Fibroblast of skin of right biceps (primary cell): ENCODE measurements around the gene GNAI1.
A peak's percentile ranks its signal among the peaks of the same experiment; 100 is the strongest.
"Not testable (repeated sequence)": the region's sequence is repeated elsewhere in the genome, so short reads cannot be mapped to it uniquely, and the experiment has no call there.

ENCODE experiments used
- DNase-seq: peaks from one replicate; pipeline ENCODE4 v3.0.0-alpha.2; 2013

GNAI1 gene

DNA sequence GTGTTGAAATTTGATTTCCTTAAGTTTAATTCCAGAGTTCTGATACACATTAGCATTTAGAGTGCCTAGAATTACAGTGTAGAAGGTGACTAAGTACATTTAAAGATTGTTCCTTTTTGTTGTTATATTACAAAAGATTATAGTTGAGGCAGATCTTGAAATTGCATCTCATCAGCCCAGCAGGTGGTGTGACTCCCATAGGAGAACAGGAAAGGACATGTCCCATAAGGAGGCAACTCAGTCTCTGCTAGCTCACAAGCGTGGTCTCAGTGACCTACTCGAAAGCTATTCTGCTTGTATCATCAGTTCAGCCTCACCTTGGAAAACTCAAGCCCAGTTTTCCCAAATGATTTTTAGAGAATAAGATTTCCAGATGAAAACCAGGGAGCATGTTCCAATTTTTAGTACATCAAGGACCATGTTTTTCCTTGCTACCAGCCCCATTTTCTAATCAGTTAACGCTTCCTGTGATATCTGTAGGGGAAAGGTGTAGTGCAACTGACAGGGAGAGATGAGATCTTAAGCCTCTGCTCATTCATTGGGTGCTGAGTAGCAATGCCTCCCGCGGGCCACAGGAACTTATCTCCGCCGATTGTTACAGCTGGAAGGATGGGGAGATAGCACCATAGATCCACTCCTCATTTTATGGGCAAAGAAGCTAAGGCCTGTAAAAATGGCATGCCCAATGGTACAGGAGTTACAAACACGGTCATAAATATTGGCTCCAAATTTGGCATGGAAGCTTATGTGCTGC, 1.1 kb upstream of the GNAI1 start:
- no peak for DNase-seq

DNA sequence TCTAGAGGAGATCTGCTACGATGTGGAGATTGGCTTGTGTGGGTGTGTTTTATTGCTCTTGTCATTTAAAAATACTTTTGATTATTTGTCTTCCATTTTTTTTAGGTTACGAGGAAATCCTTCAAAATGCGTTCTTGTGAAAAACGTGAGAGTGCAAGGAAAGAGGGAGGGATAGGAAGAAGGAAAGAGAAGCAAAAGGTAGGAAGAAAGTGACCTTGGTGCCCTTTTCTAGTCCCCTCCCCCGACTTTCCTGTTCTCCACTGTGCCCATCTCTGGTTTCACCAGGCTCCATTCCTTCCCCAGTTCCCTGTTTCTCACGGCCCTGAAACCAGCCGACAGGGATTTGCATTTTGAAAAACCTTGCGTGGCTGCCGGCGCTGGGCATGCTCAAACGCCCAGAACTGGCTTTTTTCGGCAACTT, 506 bp upstream of the GNAI1 start:
- no peak for DNase-seq

DNA sequence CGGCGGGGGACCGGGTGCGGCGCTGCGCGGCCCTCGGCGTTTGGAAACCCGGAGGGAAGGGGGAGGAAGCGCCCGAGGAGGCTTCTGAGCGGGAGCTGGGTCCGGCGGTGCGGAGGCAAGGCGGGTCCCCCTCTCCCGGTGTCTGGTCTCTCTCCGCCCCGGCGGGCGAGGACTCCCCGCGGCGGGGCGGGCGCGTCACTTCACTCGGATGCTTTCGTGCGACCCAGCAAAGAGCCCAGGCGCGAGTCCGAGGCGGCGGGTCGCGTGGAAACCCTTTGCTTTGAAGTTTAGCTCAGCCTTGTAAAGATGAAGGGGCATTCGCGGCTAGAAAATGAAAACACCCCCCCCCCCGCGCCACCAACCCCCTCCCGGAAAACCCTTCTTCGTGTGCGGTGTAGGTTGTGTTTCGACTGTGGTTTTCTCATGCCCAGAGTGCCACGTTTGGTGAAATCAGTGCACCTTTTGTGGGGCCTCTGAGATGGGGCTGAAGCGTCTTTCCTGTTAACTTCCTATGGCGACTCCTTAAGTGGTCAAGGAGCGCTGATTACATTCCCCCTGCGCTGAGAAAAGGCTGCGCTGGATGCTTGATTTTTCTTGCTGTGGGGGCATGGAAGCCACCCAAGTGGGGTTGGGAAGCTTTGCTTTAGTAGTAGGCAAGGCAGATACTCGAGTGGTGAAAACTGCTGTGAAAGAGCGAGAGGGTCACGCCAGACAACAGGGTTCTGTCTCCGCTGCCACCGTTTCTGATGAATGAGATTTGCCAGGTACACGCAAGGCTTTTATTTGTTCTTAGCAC, 876 bp downstream of the GNAI1 start:
- DNase-seq, result no peak

DNA sequence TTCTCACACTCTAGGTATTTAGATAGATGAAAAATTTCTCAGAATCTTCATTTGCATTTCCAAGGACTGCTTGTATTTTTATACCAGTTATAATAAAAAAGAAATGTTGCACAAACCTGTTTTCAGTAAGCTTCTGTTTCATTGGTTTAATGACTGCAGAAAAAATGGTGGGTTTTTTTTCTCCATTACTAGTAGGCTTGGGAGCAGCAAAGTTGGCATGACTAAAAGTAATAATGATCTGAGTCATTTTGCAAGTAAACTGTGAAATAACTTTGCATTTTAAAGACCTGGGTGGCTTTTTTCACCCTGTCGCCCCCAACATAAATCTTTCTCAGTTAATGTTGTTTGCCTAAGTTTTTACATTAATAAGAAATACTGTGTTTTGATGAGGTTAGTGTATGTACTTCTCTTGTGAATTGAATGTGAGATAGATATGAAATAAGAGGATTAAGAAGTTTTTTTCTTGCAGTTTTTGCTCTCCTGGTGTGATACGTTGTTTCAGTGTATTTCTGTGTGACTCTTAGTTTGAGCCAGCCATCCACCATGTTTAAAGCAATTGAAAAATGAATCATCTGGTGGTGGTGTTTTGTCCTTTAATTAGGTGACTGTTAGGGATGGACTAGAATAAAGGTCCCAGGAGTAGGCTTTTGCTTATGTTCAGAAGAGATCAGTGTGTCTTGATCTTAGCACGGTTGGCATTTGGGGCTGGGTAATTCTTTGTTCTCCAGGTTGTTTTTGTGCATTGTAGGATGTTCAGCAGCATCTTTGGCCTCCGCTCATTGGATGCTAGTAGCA, 1.8 kb downstream of the GNAI1 start:
- peak; percentile 73 for DNase-seq

DNA sequence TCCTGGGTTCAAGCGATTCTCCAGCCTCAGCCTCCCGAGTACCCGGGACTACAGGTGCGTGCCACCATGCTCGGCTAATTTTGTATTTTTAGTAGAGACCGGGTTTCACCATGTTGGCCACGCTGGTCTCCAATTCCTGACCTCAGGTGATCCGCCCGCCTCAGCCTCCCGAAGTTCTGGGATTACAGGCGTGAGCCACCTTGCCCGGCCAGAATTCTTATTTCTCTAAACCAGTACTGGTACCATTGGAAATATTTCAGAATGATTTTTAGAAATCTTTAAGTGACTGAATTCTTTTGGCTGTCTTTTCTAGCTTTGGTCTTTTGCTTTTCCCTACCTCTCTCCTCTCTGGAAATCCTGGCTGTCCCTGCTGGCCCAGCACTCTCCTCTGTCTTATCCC, 2.8 kb downstream of the GNAI1 start:
- no peak for DNase-seq

DNA sequence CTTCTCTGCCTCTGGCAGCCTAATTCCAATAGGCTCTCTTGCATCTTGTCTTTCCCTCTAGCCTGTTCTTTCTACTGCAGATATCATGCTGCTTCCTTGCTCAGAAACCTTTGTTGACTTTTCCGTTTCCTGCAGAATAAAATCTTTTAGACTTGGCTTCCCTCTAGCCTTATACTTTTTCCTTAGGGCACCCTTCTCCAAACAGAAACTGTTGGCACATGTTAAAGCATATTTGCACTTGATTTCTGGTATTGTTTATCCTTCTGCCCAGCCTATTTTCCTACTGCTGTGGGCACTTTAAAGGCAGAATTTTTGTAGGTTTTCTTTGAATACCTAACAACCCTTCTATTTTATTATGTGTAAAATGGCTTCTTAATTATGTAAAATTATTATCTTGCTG, 4.6 kb downstream of the GNAI1 start:
- no peak for DNase-seq

DNA sequence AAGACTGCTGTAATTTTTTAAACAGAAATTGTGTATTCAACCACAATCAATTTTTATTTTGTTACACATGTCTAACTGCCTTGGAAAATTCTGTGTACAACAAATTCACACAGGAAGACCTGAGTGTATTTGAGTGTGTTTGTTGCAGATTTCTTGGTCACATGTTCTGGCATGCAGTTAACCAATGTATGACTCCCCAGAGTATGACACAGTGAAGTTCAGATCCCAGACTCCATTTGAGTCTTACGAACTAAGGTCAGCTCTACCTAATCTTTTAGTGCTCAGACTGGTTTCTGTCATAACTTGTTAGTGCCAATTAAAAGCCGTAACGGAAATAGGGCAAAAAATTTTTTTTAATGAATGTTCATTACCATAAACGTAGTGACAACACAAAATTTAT, 5.8 kb downstream of the GNAI1 start:
- no peak for DNase-seq

DNA sequence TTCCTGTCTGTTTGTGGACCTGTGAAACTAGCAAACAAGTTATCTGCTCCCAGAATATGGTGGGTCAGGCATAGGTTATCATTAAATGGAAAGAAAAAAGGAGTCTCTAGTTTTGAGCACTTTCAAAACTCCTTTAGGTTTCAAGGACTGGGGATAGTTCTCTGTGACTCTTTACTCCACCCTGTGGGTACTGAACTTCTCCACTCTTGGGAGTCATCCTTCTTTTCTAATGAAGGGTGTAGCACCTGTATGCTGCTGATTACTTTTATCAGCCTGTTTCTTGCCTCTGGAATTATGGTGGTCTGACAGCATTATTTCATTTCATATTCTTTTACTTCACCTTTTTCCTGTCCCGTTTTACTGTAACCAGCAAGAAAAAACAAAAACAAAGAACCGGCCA, 6.7 kb downstream of the GNAI1 start:
- no peak for DNase-seq

DNA sequence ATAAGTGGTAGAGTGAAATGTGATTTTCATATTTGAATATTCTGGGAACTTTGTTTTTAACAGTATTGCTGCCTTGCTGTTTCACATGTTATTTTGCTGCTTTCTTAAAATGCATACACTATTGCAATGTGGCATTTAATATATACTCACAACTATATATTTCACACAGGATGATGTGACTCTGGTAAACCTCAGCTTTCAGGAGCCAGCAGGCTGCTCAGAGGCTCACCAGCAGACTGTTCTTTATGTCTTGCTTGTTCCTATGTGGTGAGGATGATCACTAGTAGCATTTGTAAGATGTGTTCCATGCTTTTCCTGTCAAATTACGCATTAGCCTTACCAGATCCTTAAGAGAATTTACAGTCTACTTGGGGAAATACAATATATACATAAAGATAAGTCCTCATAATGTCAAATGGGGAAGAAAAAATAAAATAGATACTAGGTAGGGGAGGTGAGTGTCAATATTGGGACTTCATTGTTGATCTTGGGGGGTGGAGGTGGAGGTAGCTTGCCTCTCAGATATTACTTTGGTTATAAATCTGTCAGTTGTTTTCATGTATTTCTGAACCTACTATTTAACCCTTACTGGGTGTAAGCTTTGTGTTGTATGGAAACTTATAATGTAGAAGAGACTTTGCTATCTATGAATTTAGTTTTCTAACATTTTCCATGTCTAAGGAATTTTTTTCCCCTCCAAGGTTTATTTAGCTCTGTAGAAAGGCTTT, 8.4 kb downstream of the GNAI1 start:
- DNase-seq, result no peak

DNA sequence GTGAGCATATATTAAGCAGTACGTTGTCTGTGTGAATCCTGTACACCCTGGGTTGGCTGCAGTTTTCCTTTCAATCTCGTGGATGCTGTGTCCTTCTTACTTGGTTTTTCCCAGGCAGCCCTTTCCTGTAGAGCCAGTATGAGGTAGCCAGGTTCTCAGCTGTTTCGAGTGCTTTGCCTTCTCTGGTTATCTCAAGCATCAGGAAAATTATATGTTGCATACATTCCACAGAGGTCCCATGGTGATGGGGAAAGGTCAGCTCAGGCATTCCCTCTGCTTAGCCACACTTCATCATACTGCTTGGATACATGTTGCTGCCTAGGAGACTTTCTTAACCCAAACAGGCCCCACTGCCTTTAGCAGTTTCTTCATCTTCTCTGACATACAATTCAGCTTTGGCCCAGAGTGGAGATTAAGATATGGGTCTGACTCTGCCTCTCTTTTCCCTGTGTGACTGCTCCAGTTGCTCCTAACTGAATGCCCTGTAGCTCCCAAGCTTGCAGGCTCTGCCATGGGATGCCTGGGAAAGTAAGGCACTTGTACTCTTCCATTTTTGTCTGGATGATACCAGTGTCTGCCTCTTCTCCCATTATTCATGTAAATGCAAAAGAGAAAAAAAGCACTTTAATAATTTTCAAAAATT, 11.3 kb downstream of the GNAI1 start:
- peak; percentile 89 for DNase-seq

DNA sequence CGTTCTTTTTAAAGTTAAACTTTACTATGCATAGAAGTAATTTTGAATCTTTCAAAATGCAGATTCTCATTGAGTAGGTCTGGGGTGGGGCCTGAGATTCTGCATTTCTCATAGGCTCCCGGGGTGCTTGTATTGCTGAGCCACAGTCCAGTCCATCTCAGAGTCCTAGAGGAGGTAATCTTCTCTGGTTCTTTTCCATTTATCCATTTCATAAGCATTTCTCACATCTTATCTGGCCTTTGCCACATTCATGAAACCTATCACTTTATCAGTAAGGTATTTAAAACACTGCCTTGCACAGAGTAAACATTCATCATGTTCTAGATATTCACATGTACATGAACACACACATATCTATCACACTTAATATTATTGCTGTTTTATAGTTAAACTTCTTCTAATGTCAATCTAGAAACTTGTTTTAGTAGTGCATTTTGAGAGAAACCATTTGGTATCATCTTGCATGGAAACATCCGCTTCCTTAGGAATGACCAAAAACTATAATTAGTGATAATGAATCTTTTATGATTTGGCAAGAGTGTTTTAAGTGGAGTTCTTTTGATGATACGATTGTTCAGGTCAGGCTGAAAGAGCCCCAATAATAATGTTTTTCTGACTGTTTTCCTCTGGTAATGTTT, 12.0 kb downstream of the GNAI1 start:
- no peak for DNase-seq

DNA sequence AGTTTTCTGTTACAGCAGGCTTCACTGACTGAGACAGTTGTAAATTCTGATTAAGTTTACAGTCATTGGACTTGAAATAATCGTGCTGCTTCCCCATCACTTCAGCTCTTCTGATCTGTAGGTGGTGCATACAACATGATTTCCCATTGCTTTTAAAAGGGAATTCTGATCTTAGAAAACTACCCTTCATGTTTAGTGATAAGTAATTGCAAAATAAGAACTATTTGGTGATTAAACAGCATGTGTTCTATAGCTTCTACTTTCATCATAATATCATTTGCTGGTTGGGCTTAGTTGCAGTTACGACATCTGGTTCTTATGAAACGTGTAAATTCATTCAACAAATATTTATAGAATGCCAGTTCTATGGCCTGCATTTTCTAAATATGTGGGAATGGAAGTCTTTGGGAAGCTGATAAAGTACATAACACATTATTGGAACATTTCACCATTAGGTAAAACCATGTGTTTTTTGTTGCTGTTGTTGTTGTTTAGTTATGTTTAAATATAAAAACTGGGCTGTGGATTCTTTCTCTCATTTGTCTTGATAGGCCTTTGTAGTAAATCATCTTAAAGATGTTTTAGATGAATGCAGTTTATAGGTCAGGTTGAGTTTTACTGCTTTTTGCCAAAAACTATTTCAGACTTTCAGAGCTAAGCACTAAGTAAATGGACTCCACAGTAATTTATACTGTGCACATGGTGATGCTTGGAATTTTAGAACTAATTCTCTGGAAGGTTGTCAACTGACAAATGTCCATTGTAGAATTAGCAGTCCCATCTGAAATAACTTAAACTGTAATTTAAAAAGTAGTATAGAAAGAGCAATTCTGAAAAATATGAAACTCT, 13.1 kb downstream of the GNAI1 start:
- peak; percentile 93 for DNase-seq

DNA sequence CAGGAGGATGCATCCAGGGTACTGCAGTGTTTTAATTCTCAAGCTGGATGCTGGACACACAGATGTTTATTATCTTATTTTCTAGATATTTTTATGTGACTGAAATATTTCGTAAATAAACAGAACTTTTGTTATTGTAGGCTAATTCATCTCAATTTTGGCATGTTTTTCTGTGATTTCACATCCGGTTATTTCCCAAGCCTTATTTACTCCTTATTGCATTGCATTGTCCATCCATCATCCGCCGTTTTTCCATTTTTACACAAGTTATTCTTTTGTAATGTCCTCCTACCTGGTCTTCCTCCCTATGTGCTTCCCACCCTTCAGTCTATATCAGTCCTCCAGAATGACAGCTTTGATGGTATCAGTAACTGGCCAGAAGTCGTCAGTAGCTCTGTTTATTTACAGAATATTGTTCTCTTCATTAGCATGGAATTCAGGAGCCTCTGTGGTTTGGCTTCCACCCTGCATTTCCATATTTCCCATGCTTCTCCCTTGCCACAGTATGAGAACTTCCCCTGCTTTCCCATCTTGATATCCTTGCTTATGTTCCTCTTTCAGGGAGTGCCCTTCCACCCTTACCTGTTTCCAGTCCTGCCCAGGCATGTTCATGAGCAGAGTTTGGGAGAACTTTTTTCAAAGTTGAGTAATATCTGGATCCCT, 16.1 kb downstream of the GNAI1 start:
- peak; percentile 66 for DNase-seq

DNA sequence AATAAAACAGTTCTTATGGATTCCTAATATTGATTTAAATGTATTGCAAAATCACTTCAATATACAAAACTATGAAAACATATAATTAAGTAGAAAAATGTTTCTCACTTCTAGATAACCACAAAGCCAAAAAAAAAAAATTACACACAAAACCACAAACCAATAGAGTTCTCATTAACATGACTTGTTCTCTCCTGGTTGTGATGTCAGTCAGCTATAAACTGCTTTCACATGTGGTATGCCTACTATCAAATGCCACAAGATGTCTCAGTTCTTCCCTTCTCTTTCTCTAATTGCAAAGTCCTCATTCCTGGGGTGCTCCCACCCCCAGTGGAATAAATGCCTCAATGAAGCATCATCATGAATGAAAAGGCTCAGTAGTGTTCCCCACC, 16.6 kb downstream of the GNAI1 start:
- peak; percentile 86 for DNase-seq

DNA sequence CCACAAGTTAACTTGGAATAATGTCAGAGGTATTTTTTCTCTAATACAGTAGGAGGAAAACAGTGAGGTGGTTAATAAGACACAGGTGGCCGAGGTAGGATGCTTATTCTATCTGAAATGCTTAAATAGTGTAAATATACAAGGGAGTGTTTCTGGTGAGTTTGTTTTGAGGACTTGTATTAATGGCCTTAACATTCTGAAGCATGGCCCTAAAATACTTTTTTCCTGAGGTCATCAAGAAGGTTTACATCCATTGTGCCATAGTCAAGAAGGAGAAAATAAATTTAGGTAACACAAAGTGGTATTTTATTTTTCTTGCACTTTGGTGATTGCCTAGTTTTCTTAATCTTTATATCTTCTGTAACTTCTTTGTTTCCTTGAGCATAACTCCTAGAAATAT, 18.8 kb downstream of the GNAI1 start:
- DNase-seq, result no peak

DNA sequence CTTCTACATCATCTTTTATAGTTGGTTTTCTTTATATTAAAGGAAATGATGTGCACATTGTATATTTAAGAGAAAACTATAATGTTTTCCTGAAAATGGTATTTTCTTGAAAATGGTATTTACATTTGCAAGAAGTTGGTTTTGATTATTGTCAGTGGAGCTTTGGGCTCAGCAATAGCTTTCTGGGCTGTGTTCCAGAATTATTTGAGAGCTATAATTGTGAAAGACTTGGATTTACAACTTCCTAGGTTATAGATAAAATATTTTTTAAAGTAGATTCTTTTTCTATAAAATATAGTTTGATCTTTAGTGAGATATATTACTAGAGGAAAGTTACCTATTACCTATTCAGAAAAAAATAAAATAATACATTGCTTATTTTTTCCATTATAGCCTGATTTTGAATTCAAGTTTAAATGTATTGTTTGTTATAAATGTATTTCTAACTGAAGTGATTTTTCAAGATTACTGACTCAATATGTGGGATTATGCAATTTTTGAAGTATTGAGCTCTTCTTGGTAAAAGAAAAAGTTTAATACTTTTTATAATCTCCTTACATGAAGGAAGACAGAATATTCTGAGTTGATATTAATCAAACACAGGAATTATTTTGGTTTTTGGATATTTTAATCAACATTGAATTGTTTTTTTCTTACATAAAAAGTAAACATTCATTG, 20.2 kb downstream of the GNAI1 start:
- peak; percentile 38 for DNase-seq

DNA sequence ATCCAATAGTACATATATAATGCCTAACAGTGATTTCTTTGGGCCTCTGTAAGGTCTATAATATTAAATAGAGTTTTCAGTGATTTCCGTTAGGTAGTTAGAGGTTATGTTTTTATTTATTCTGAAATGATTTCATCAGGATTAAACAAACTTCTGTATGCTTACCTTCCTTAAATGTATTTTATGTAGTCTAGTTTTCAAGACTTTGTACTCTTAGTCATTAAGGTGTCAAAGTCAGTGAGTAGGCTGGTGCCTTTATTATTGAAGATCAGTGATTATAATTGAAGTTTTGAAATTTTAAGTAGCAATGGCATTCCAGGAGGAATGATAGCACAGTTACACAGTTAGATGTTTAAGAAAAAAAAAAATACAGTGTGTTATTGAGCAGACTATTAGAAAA, 20.7 kb downstream of the GNAI1 start:
- no peak for DNase-seq

DNA sequence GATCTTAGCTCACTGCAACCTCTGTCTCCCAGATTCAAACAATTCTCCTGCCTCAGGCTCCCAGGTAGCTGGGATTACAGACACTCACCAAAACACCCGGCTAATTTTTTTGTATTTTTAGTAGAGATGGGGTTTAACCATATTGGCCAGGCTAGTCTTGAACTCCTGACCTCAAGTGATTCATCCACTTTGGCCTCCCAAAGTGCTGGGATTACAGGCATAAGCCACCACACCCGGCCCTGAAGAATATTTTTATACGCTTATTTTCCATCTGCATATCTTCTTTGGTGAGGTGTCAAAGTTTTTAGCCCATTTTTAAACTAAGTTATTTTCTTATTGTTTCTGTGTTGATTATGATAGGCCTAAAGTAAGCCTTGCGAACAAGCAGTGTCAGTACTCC, 23.1 kb downstream of the GNAI1 start:
- DNase-seq, result not testable (repeated sequence)

DNA sequence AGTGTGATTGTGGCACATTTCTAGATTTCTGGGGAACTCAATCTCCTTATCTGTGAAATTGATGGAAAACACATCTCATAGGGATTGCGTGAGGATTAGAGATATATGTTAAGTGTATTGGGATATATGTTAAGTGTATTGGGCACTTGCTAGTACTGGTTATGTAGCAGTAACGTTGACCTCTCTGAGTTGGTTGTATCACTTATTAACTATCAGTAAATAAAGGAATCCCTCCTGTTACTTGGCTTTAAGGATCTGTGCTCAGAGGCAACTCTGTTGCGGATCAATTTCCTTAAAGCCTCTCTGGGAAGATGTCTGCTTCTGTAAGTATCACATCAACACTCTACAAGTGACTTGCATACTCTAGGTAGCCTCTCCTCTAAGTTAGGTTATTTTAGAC, 25.2 kb downstream of the GNAI1 start:
- DNase-seq, result no peak

DNA sequence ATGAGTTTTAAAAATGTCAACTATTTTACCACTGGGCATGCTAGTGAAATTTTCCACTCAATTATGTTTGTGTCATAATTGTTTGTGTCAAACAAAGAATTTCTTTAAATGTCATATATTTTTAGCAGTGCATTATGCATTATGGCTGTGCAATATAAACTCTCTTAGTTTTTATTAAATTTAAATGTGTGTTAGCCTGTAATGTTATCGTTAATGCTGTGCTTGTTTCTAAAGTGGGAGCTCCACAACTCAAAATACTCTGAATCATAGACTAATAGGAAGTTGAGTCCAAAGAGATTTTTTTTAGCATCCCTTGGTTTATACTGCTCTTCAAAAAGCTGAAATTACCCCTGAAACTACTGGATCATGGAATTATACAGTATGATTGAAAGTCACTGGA, 26.8 kb downstream of the GNAI1 start:
- DNase-seq, result no peak
